Endothelial cell of umbilical vein (primary cell): ENCODE results near the gene CISH. TPM values are rescaled to one million over a fixed set of nuclear protein-coding genes. Genes with fewer than 3 reads are reported as not detected.

Experiments used
- BruUV-seq: library from RNA; stranded (reverse); fragments of 400-500 nt; replicated peaks from 2 replicates; lab custom pipeline; 2021; lab: Mats Ljungman, UMichigan
- CTCF ChIA-PET: fragments of 300-600, 350-600 bp; sonication (Branson Sonifier 250); formaldehyde crosslinking; loops from one replicate; lab custom pipeline; 2021; ENCODE audit warnings: antibody characterized with exemption, inconsistent platforms; lab: Charles Lee
- POLR2A ChIA-PET: fragments of 300-600, 350-600 bp; sonication (Branson Sonifier 250); formaldehyde crosslinking; loops from one replicate; lab custom pipeline; 2021; ENCODE audit warnings: antibody characterized with exemption, inconsistent platforms; lab: Charles Lee
- DNase-seq: peaks from one replicate; pipeline ENCODE4 v3.0.0-alpha.2; 2011; ENCODE audit warnings: low read depth, low spot score
- FAIRE-seq: peaks from 2 replicates; lab custom pipeline; 2011; peaks lifted over from hg19 to GRCh38; lab: Jason Lieb, UNC
- H2AFZ ChIP-seq: 2 replicates; pipeline ENCODE4 v1.6.0; 2012; ENCODE audit warnings: low read depth, low read length, control low read depth, inconsistent platforms
- H3K27ac ChIP-seq: 2 replicates; pipeline ENCODE4 v1.5.1; 2011; ENCODE audit warnings: low read depth, mild to moderate bottlenecking, control low read depth, low read length, moderate library complexity; ENCODE audit not compliant: insufficient read depth
- H3K27me3 ChIP-seq, 2 experiments: 2 replicates each; pipeline versions ENCODE4 v1.6.0 to v1.6.1; 2011; ENCODE audit warnings: low read length in 2 of 2, mixed read lengths in 1 of 2; ENCODE audit not compliant: control insufficient read depth in 2 of 2, insufficient read depth in 2 of 2
- H3K36me3 ChIP-seq, 2 experiments: 2 replicates in 1 of 2; 3 replicates in 1 of 2; pipeline ENCODE4 v1.5.1; 2011; ENCODE audit warnings: low read length in 2 of 2, mild to moderate bottlenecking in 1 of 2, moderate library complexity in 1 of 2; ENCODE audit not compliant: control insufficient read depth in 2 of 2, insufficient read depth in 2 of 2; ENCODE audit errors: extremely low read depth in 1 of 2
- H3K4me1 ChIP-seq: 3 replicates; pipeline ENCODE4 v1.5.1; 2011; ENCODE audit warnings: mild to moderate bottlenecking, low read length; ENCODE audit not compliant: control insufficient read depth, insufficient read depth; ENCODE audit errors: extremely low read depth
- H3K4me2 ChIP-seq: 2 replicates; pipeline ENCODE4 v1.6.1; 2011; ENCODE audit warnings: low read length, control low read depth, mixed read lengths; ENCODE audit not compliant: insufficient read depth
- H3K4me3 ChIP-seq, 3 experiments: fragments of 200-600 bp in 1 of 3; sonication (generic), shearing (Covaris generic) in 1 of 3; replicated peaks in 1 of 3; 2 replicates each; pipeline ENCODE4 v1.5.1; 2011 to 2016; ENCODE audit warnings: control low read depth in 3 of 3, low read length in 3 of 3, mild to moderate bottlenecking in 2 of 3, inconsistent platforms in 1 of 3, low read depth in 1 of 3, moderate library complexity in 1 of 3; ENCODE audit not compliant: insufficient read depth in 1 of 3
- H3K79me2 ChIP-seq: 2 replicates; pipeline ENCODE4 v1.6.0; 2012; ENCODE audit warnings: low read length, inconsistent platforms; ENCODE audit not compliant: control insufficient read depth, insufficient read depth
- H3K9ac ChIP-seq: replicated peaks from 2 replicates; pipeline ENCODE3; 2011; ENCODE audit warnings: low read length, control low read depth; ENCODE audit not compliant: insufficient read depth; ENCODE audit errors: extremely low read depth
- H3K9me1 ChIP-seq: replicated peaks from 3 replicates; pipeline ENCODE4 v1.6.0; 2011; ENCODE audit warnings: mild to moderate bottlenecking, low read length; ENCODE audit not compliant: control insufficient read depth, insufficient read depth; ENCODE audit errors: extremely low read depth
- H3K9me3 ChIP-seq: replicated peaks from 2 replicates; pipeline ENCODE4 v1.5.1; 2012; ENCODE audit warnings: low read length, inconsistent platforms; ENCODE audit not compliant: control insufficient read depth, insufficient read depth
- H4K20me1 ChIP-seq: replicated peaks from 2 replicates; pipeline ENCODE3; 2011; ENCODE audit warnings: mild to moderate bottlenecking, low read length; ENCODE audit not compliant: control insufficient read depth, insufficient read depth; ENCODE audit errors: extremely low read depth
- EZH2 ChIP-seq: IDR thresholded peaks from 2 replicates; pipeline ENCODE4 v1.6.1; 2012; ENCODE audit warnings: borderline replicate concordance, low read depth, mild to moderate bottlenecking, moderate library complexity, low read length, inconsistent platforms; ENCODE audit not compliant: severe bottlenecking
- GATA2 ChIP-seq: IDR thresholded peaks from 2 replicates; pipeline ENCODE4 v1.7.0; 2011; ENCODE audit warnings: low read depth, mild to moderate bottlenecking, moderate library complexity, mixed read lengths, low read length; ENCODE audit not compliant: insufficient read length, insufficient read depth
- JUN ChIP-seq: IDR thresholded peaks from 2 replicates; pipeline ENCODE4 v1.6.1; 2011; ENCODE audit warnings: borderline replicate concordance, low read depth; ENCODE audit not compliant: insufficient read length, insufficient read depth
- POLR2A ChIP-seq: IDR thresholded peaks from 2 replicates; pipeline ENCODE4 v1.6.1; 2012; ENCODE audit warnings: low read depth, mild to moderate bottlenecking, control low read depth, low read length
- POLR2AphosphoS5 ChIP-seq: IDR thresholded peaks from 2 replicates; pipeline ENCODE4 v1.6.1; 2012; ENCODE audit warnings: low read depth, mild to moderate bottlenecking, control low read depth, low read length, moderate library complexity; ENCODE audit not compliant: insufficient read depth
- dilution Hi-C: fragments of 300-500 bp; cut with MboI; formaldehyde crosslinking; loops from one replicate; pipeline ENCODE4 v1.15.0; 2019; ENCODE audit warnings: low sequenced_read_pairs; ENCODE audit not compliant: extremely low pct_ligation_motif_present
- intact Hi-C: fragments of 100-400 bp; cut with micrococcal nuclease; formaldehyde crosslinking; loops from one replicate; pipeline ENCODE4 v1.10.0; 2022
- polyA plus RNA-seq, 4 experiments: library from polyadenylated mRNA; depleted of rRNA in 3 of 4; stranded (reverse) in 3 of 4; unstranded in 1 of 4; fragments of >200 nt; gene quantifications; 2 replicates each; pipeline versions ENCODE4 v1.2.1 to v1.2.3, GENCODE V29; 2011 to 2012; ENCODE audit warnings: missing spikeins in 1 of 4
- total RNA-seq: library from RNA; stranded (reverse); gene quantifications from 2 replicates; pipeline ENCODE4 v1.2.3, GENCODE V29; 2021
- TF ChIP-seq, protein P1 (sequence below), 2 donors: IDR thresholded peaks; 1 replicate in 1 of 2; 2 replicates in 1 of 2; pipeline ENCODE4 v1.5.1; 2011; ENCODE audit warnings: low read length in 2 of 2, mild to moderate bottlenecking in 2 of 2, moderate library complexity in 2 of 2, control low read depth in 1 of 2, inconsistent platforms in 1 of 2, low read depth in 1 of 2; ENCODE audit not compliant: insufficient read depth in 1 of 2; ENCODE audit errors: extremely low read depth in 1 of 2

Gene CISH
- total and polyA plus RNA-seq, 2 donors (not counting 3 experiments of a cell fraction or from before 2014, with no cell fraction given): 2.2 to 4.1 TPM

GRCh38 chr3:50594253-50594785 lies 17.3 kb downstream of the CISH start:
- H3K36me3 ChIP-seq: no peaks in the 10 kb centered on the region
- no peaks in the 10 kb centered on the region for H3K9me3 ChIP-seq
- no peak overlapping the region for H3K4me3 ChIP-seq
- no peak overlapping the region for H3K27ac ChIP-seq
- TF ChIP-seq EZH2 (no peak), POLR2AphosphoS5 (no peak)
- TF ChIP-seq, protein P1, sequence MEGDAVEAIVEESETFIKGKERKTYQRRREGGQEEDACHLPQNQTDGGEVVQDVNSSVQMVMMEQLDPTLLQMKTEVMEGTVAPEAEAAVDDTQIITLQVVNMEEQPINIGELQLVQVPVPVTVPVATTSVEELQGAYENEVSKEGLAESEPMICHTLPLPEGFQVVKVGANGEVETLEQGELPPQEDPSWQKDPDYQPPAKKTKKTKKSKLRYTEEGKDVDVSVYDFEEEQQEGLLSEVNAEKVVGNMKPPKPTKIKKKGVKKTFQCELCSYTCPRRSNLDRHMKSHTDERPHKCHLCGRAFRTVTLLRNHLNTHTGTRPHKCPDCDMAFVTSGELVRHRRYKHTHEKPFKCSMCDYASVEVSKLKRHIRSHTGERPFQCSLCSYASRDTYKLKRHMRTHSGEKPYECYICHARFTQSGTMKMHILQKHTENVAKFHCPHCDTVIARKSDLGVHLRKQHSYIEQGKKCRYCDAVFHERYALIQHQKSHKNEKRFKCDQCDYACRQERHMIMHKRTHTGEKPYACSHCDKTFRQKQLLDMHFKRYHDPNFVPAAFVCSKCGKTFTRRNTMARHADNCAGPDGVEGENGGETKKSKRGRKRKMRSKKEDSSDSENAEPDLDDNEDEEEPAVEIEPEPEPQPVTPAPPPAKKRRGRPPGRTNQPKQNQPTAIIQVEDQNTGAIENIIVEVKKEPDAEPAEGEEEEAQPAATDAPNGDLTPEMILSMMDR (IDR thresholded peaks at IDR 0.05; ENCODE audit: extremely low read depth in 1 of 2, insufficient read depth in 1 of 2, low read depth in 1 of 2, low read length in 2 of 2): no peak
- BruUV-seq: no TSS peak
- dilution Hi-C loops (no loop called here), intact Hi-C loops (no loop called here)
- no peak overlapping the region for H3K9ac ChIP-seq
- H3K9me1 ChIP-seq: no peaks in the 10 kb centered on the region
- POLR2A ChIA-PET: no interaction called here
- H3K27me3 ChIP-seq: peaks cover 0 to 2% of the 10 kb centered on the region in 2 experiments
- DNase-seq (no peak), FAIRE-seq (no peak)
- H3K79me2 ChIP-seq: no peaks in the 10 kb centered on the region
- no peak overlapping the region for H2AFZ ChIP-seq
- no peak overlapping the region for H3K4me2 ChIP-seq
- CTCF ChIA-PET: interaction anchor here (1.0 kb wide), 1 partner anchor 17 kb away, joined by 4 read pairs; the partner anchor contains the start of gene CISH
- no peaks in the 10 kb centered on the region for H4K20me1 ChIP-seq
- no peaks in the 10 kb centered on the region for H3K4me1 ChIP-seq

DNA sequence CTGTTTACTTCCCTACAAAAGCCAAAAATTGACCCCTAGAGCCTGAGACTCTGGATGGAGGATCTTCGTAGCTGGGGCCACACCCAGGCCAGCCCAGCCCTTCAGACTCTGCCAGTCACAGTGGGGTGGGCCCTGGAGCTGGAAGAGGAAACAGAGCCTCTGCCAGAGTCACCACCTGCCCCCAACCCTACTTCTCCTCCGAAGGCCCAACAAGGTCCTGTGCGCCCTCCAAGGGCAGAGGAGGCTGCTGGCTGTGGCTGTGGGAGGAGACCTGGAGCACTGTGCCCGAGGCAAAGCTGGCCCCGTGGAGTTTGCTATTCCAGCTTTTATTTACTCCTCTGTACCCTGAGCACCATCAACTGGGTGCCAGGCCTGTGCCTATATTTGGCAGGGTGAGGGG lies 19.0 kb downstream of the CISH start:
- ChIA-PET CTCF (interaction anchor here (0.7 to 1.8 kb wide), 3 partner anchors 9 to 50 kb away, joined by 3 to 6 read pairs (median 4); no protein-coding TSS in a partner anchor), POLR2A (interaction anchor here (0.8 kb wide), 1 partner anchor 9 kb away, joined by 4 read pairs; no protein-coding TSS in a partner anchor)
- FAIRE-seq: no peak

More for the DNA sequence above, 19.0 kb downstream of the CISH start:
- BruUV-seq: no TSS peak
- intact Hi-C loops: no loop called here
- Histone ChIP-seq H4K20me1 (no peaks in the 10 kb centered on the region), H3K9me1 (no peaks in the 10 kb centered on the region), H3K9me3 (no peaks in the 10 kb centered on the region), H3K4me2 (no peak overlapping the region), H3K4me1 (no peaks in the 10 kb centered on the region), H3K79me2 (no peaks in the 10 kb centered on the region), H3K4me3 (no peak overlapping the region), H3K27me3 (peaks cover 0 to 2% of the 10 kb centered on the region in 2 experiments), H3K36me3 (no peaks in the 10 kb centered on the region), H3K27ac (no peak overlapping the region), H2AFZ (no peak overlapping the region), H3K9ac (no peak overlapping the region)
- dilution Hi-C loops: no loop called here
- TF ChIP-seq GATA2 (no peak), POLR2A (no peak), JUN (no peak)
- DNase-seq: no peak
